Measurements from ENCODE around the gene HNF4A. TPM values are rescaled to one million over a fixed set of nuclear protein-coding genes. Genes with fewer than 3 reads are reported as not detected.

HNF4A gene
- total RNA-seq, 4 donors from 2014 or later, result 0.63 TPM; not detected in 3

GRCh38 chr20:44465001-44465560, 109.6 kb downstream of the HNF4A start:
- Histone ChIP-seq H3K27ac (replicated peaks in 1 of 4) (no peak overlapping the region), H3K9me3 (no peaks in the 10 kb centered on the region), H3K4me1 (no peaks in the 10 kb centered on the region), H3K4me3 (no peak overlapping the region), H3K36me3 (no peaks in the 10 kb centered on the region), H3K27me3 (no peaks in the 10 kb centered on the region)
- DNase-seq (ENCODE audit: extremely low spot score), result no peak
- 36% methylated on average over 3 of the region's 3 CpGs for WGBS
- intact Hi-C loops (cut with DNase I), result no loop called here
- TF ChIP-seq POLR2AphosphoS5 (IDR thresholded peaks at IDR 0.05), result no peak
- TF ChIP-seq CTCF (IDR thresholded peaks at IDR 0.05), result no peak
- TF ChIP-seq EP300 (IDR thresholded peaks at IDR 0.05), result no peak
- no peak for TF ChIP-seq POLR2A (IDR thresholded peaks at IDR 0.05; ENCODE audit: low read depth)

- H3K27ac ChIP-seq (replicated peaks in 1 of 4), result peak overlapping the region in 1 of 4 donors; percentile 25
- H3K4me1 ChIP-seq, result no peaks in the 10 kb centered on the region
- no peaks in the 10 kb centered on the region for H3K9me3 ChIP-seq
- H3K4me3 ChIP-seq, result no peak overlapping the region
- H3K27me3 ChIP-seq, result no peaks in the 10 kb centered on the region
- no peaks in the 10 kb centered on the region for H3K36me3 ChIP-seq
- TF ChIP-seq POLR2A (IDR thresholded peaks at IDR 0.05; ENCODE audit: low read depth), result no peak
- TF ChIP-seq EP300 (IDR thresholded peaks at IDR 0.05), result peak; percentile 44
- no peak for TF ChIP-seq CTCF (IDR thresholded peaks at IDR 0.05)
- peak in 1 of 2 donors; percentile 16 for TF ChIP-seq POLR2AphosphoS5 (IDR thresholded peaks at IDR 0.05)
- 67% methylated on average over 12 of the region's 12 CpGs for WGBS
- no peak for DNase-seq (ENCODE audit: extremely low spot score)
- intact Hi-C loops (cut with DNase I), result no loop called here
These were observed 111.9 kb downstream of the HNF4A start for GRCh38 chr20:44467289-44467883.

GRCh38 chr20:44468044-44468782, 112.7 kb downstream of the HNF4A start:
- H3K9me3 ChIP-seq, result no peaks in the 10 kb centered on the region
- intact Hi-C loops (cut with DNase I), result no loop called here
- no peak overlapping the region for H3K4me3 ChIP-seq
- H3K36me3 ChIP-seq, result no peaks in the 10 kb centered on the region
- WGBS, result 90% methylated on average over 8 of the region's 8 CpGs
- H3K4me1 ChIP-seq, result no peaks in the 10 kb centered on the region
- no peak for TF ChIP-seq POLR2A (IDR thresholded peaks at IDR 0.05; ENCODE audit: low read depth)
- no peak for TF ChIP-seq CTCF (IDR thresholded peaks at IDR 0.05)
- no peak for TF ChIP-seq POLR2AphosphoS5 (IDR thresholded peaks at IDR 0.05)
- no peak for TF ChIP-seq EP300 (IDR thresholded peaks at IDR 0.05)
- no peak for DNase-seq (ENCODE audit: extremely low spot score)
- no peaks in the 10 kb centered on the region for H3K27me3 ChIP-seq
- peak overlapping the region in 2 of 4 donors; percentile 25 to 28 for H3K27ac ChIP-seq (replicated peaks in 1 of 4)

- TF ChIP-seq EP300 (IDR thresholded peaks at IDR 0.05), result no peak
- TF ChIP-seq POLR2A (IDR thresholded peaks at IDR 0.05; ENCODE audit: low read depth), result no peak
- TF ChIP-seq POLR2AphosphoS5 (IDR thresholded peaks at IDR 0.05), result no peak
- no peak for TF ChIP-seq CTCF (IDR thresholded peaks at IDR 0.05)
- H3K4me3 ChIP-seq, result no peak overlapping the region
- no peak for DNase-seq (ENCODE audit: extremely low spot score)
- no peaks in the 10 kb centered on the region for H3K36me3 ChIP-seq
- 65% methylated on average over 5 of the region's 5 CpGs for WGBS
- intact Hi-C loops (cut with DNase I), result no loop called here
- no peak overlapping the region for H3K27ac ChIP-seq (replicated peaks in 1 of 4)
- no peaks in the 10 kb centered on the region for H3K9me3 ChIP-seq
- no peaks in the 10 kb centered on the region for H3K27me3 ChIP-seq
- H3K4me1 ChIP-seq, result peaks cover 0 to 5% (median 4%) of the 10 kb centered on the region in 4 donors
These were observed 114.8 kb downstream of the HNF4A start for GRCh38 chr20:44470327-44470726.

All from esophagus muscularis mucosa (tissue), 4 donors.